Measurements from ENCODE around the gene ARMH1.

ARMH1 gene

DNA sequence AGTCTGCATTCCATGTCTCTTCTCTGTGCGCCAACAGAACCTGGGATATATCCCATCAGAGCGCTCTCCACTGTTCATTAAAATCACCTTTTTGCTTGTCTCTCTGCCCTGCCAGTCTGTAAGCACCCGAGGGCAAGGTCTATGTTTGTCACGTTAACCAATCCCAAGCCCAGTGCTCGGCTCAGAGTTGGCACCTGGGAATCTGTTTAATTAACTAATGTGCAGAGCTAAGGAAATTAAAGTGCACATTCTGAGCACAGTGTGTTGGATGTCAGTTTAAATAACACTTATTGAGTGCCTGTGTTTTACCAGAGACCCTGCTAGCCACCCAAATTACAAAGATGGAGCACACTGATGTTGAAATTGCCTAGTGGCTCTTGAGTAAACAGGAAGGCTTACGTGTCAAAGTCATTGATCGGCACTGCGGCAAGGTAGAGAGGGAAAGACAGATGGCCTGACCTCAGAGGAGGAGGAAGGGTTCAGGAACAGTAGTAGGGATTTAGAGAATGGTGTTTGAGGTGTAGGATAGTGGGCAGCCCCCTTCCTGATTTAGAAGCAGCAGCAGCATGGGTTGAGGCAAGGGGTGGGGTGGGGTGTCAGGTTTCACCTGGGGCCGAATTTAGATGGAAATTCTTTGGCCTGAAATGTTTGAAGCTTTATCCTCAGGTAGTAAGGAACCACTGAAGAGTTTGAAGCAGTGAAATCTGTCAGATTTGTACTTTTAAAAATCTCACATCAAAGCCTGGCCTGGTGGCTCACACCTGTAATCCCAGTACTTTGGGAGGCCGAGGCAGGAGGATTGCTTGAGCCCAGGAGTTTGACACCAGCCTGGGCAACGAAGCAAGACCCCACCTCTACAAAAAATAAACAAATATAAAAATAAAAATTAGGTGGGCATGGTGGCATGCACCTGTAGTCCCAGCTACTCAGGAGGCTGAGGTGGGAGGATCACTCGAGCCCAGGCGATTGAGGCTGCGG lies 7.7 kb downstream of the ARMH1 start:
- Histone ChIP-seq H3K9ac (no peak overlapping the region), H3K4me2 (no peak overlapping the region), H3K27me3 (no peaks in the 10 kb centered on the region)

DNA sequence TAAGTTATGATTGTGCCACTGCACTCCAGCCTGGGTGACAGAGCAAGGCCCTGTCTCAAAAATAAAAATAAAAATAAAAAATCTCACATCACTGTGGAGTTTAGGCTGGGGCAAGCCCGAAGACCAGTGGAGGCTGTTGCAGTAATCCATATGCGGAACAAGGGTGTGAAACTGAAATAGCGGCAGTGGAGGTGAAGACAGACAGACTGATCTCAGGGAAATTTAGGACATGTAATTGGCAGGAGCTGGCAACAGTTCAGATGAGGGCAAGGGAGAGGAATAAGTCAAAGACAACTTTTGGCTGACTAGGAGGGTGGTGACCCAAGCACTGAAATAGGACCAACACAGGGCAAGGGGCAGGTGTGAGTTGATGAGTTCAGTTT lies 8.4 kb downstream of the ARMH1 start:
- peaks cover 23 to 52% (median 34%) of the 10 kb centered on the region in 10 experiments for H3K4me1 ChIP-seq
- no peaks in the 10 kb centered on the region for H3K27me3 ChIP-seq
- no peaks in the 10 kb centered on the region for H3K36me3 ChIP-seq
- no peak overlapping the region for H3K9ac ChIP-seq
- no peak overlapping the region for H3K4me2 ChIP-seq
- TF ChIP-seq Cebpa-rat (IDR thresholded peaks at IDR 0.05) = no peak
- no peaks in the 10 kb centered on the region for H4K20me1 ChIP-seq
- H3K9me3 ChIP-seq (replicated peaks in 1 of 11) = no peaks in the 10 kb centered on the region
- H3K27ac ChIP-seq = no peak overlapping the region
- no peak overlapping the region for H3K4me3 ChIP-seq

More for the DNA sequence above, 7.7 kb downstream of the ARMH1 start:
- Histone ChIP-seq H4K20me1 (no peaks in the 10 kb centered on the region), H3K9me3 (replicated peaks in 1 of 11) (no peaks in the 10 kb centered on the region), H3K4me1 (peaks cover 29 to 59% (median 40%) of the 10 kb centered on the region in 10 experiments), H3K36me3 (no peaks in the 10 kb centered on the region), H3K27ac (no peak overlapping the region), H3K4me3 (no peak overlapping the region)
- TF ChIP-seq Cebpa-rat (IDR thresholded peaks at IDR 0.05) = no peak

DNA sequence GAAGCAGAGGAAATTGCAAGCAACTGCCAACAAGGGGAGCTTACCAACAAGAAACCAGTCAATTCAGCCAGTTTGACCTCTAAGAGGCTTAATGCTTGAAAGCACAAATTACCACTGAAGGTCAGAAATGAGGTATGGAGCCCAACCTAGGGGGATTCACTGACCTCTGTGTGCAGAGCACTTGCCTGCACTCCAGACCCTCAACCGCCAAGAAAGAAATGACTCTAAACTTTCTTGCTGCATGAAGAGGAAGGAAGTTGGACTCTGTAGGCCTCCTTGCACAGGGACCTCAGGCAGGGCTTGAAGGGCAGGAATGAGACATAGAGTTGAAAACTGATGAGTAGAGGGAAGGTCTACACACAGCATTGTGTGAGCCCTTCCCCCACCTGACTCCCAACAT lies 10.0 kb downstream of the ARMH1 start:
- Histone ChIP-seq H3K4me1 (peaks cover 23 to 35% (median 28%) of the 10 kb centered on the region in 10 experiments), H3K9ac (peak overlapping the region in 4 of 11 experiments; percentile 3 to 37 (median 10); a peak in 2 of 22 replicates), H3K36me3 (no peaks in the 10 kb centered on the region), H4K20me1 (no peaks in the 10 kb centered on the region), H3K9me3 (replicated peaks in 1 of 11) (no peaks in the 10 kb centered on the region), H3K27me3 (no peaks in the 10 kb centered on the region), H3K4me3 (no peak overlapping the region), H3K27ac (peak overlapping the region in 10 of 11 experiments; percentile 9 to 58 (median 32); a peak in 16 of 22 replicates), H3K4me2 (peak overlapping the region; percentile 55 to 80 (median 72))
- no peak for TF ChIP-seq Cebpa-rat (IDR thresholded peaks at IDR 0.05)

DNA sequence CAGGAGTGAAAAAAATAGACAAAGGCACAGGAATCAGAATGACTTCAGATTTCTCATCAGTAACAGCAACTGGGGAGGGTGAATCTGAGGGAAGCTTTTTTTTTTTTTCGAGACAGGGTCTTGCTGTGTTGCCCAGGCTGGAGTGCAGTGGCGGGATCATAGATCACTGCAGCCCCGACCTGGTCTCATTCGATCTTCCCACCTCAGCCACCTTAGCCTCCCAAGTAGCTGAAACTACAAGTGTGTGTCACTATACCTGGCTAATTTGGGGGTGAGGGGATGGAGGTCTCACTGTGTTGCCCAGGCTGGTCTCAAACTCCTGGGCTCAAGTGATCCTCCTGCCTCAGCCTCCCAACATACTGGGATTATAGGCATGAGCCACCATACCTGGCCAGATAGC lies 10.7 kb downstream of the ARMH1 start:
- no peaks in the 10 kb centered on the region for H4K20me1 ChIP-seq
- H3K9me3 ChIP-seq (replicated peaks in 1 of 11) = no peaks in the 10 kb centered on the region
- TF ChIP-seq Cebpa-rat (IDR thresholded peaks at IDR 0.05) = no peak
- H3K27ac ChIP-seq = peak overlapping the region in 10 of 11 experiments; percentile 9 to 58 (median 32); a peak in 12 of 22 replicates
- no peak overlapping the region for H3K9ac ChIP-seq
- no peaks in the 10 kb centered on the region for H3K36me3 ChIP-seq
- H3K4me1 ChIP-seq = peaks cover 23 to 31% (median 28%) of the 10 kb centered on the region in 10 experiments
- H3K4me3 ChIP-seq = no peak overlapping the region
- no peaks in the 10 kb centered on the region for H3K27me3 ChIP-seq
- peak overlapping the region; percentile 55 to 80 (median 72) for H3K4me2 ChIP-seq

DNA sequence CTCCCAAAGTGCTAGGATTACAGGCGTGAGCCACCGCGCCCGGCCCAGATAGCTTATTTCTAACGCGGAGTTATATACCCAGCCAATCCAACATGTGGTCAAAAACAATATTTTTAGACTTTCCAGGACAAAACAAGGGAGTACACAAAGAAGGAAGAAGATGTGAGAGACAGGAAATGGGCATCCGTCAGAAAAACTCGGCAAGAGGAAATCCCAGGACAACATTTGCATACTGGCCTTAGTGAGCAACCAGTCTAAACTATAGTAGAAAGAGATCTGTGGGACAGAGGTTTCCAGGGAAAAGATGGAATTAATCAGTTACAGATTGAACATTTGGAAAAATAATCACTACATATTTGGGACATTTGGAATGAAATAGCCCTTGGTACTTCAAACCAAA lies 11.4 kb downstream of the ARMH1 start:
- H3K4me2 ChIP-seq = peak overlapping the region in 9 of 11 experiments; percentile 15 to 79 (median 52); a peak in 14 of 22 replicates
- TF ChIP-seq Cebpa-rat (IDR thresholded peaks at IDR 0.05) = no peak
- no peaks in the 10 kb centered on the region for H3K9me3 ChIP-seq (replicated peaks in 1 of 11)
- no peaks in the 10 kb centered on the region for H4K20me1 ChIP-seq
- H3K4me1 ChIP-seq = peaks cover 23 to 31% (median 28%) of the 10 kb centered on the region in 10 experiments
- H3K36me3 ChIP-seq = no peaks in the 10 kb centered on the region
- H3K27me3 ChIP-seq = no peaks in the 10 kb centered on the region
- no peak overlapping the region for H3K9ac ChIP-seq
- H3K27ac ChIP-seq = no peak overlapping the region
- H3K4me3 ChIP-seq = no peak overlapping the region

DNA sequence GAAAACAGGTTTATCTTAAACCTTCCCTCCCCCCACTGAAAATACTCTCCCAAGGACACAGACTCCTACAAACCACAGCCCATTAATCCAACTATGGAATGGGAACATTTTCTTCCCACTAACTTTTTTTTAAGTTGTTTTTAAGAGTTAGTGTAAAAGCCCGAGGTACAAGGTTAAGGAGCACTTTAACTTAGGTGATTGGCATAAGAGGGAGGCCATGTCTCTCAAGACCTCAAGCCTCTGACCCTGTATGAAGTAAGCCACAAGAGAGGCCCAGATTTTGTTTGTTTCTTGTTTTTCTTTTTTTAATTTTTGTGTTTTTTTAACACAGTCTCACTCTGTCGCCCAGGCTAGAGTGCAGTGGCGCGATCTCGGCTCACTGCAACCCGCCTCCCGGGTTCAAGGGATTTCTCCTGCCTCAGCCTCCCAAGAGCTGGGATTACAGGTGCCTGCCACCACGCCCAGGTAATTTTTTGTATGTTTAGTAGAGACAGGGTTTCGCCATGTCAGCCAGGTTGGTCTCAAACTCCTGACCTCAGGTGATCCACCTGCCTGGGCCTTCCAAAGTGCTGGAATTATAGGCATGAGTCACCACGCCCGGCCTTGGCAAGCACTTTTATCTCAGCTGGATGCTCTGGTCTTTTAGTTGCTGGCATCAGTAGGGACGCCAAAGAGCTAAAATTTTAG lies 14.4 kb downstream of the ARMH1 start:
- Histone ChIP-seq H3K27me3 (no peaks in the 10 kb centered on the region), H4K20me1 (no peaks in the 10 kb centered on the region), H3K9ac (no peak overlapping the region), H3K9me3 (replicated peaks in 1 of 11) (no peaks in the 10 kb centered on the region), H3K4me1 (peaks cover 26 to 41% (median 35%) of the 10 kb centered on the region in 10 experiments), H3K27ac (no peak overlapping the region), H3K36me3 (no peaks in the 10 kb centered on the region), H3K4me3 (no peak overlapping the region), H3K4me2 (no peak overlapping the region)
- TF ChIP-seq Cebpa-rat (IDR thresholded peaks at IDR 0.05) = no peak

DNA sequence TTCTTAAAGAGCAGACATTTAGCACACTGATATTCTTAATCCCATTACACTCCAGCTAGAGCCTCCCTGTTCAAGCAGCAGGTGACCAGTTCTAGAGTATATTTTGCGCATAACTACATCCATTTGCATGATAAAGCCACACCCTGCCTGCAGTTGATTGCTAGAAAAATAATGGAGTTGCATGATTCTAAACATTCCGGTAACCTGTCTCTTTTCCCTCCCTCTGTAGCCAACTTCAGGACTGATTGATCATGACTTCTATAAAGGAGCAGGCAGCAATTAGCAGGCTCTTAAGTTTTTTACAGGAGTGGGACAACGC lies 14.9 kb downstream of the ARMH1 start:
- H3K4me2 ChIP-seq = no peak overlapping the region

DNA sequence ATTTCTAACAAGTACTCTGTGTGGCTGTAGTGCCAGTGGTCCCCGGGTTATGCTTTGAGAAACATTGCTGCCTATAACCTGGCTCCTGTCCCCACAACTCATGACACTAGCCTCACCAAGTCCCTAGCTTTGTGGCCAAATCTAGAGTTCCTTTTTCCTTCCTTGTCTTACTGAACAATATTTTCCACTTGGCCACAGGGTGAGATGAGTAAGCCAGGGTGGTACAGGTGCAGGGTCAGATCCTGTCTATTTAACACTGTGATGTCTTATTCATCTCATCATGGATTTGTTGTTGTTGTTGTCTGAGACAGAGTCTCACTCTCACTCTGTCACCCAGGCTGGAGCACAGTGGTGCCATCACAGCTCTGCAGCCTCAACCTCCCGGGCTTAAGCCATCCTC lies 18.6 kb downstream of the ARMH1 start:
- no peak overlapping the region for H3K27ac ChIP-seq
- no peaks in the 10 kb centered on the region for H4K20me1 ChIP-seq
- no peak for TF ChIP-seq Cebpa-rat (IDR thresholded peaks at IDR 0.05)
- no peak overlapping the region for H3K9ac ChIP-seq
- peak overlapping the region; percentile 4 to 59 (median 35); a peak in 17 of 22 replicates for H3K4me2 ChIP-seq
- H3K36me3 ChIP-seq = no peaks in the 10 kb centered on the region
- no peaks in the 10 kb centered on the region for H3K27me3 ChIP-seq
- H3K4me1 ChIP-seq = peaks cover 36 to 53% (median 48%) of the 10 kb centered on the region in 10 experiments
- no peaks in the 10 kb centered on the region for H3K9me3 ChIP-seq (replicated peaks in 1 of 11)
- no peak overlapping the region for H3K4me3 ChIP-seq

More for the DNA sequence above, 14.9 kb downstream of the ARMH1 start:
- no peak overlapping the region for H3K9ac ChIP-seq
- H3K27ac ChIP-seq = no peak overlapping the region
- no peak for TF ChIP-seq Cebpa-rat (IDR thresholded peaks at IDR 0.05)
- no peaks in the 10 kb centered on the region for H3K36me3 ChIP-seq
- no peaks in the 10 kb centered on the region for H3K27me3 ChIP-seq
- H4K20me1 ChIP-seq = no peaks in the 10 kb centered on the region
- H3K9me3 ChIP-seq (replicated peaks in 1 of 11) = no peaks in the 10 kb centered on the region
- H3K4me1 ChIP-seq = peaks cover 21 to 36% (median 31%) of the 10 kb centered on the region in 10 experiments
- H3K4me3 ChIP-seq = no peak overlapping the region

DNA sequence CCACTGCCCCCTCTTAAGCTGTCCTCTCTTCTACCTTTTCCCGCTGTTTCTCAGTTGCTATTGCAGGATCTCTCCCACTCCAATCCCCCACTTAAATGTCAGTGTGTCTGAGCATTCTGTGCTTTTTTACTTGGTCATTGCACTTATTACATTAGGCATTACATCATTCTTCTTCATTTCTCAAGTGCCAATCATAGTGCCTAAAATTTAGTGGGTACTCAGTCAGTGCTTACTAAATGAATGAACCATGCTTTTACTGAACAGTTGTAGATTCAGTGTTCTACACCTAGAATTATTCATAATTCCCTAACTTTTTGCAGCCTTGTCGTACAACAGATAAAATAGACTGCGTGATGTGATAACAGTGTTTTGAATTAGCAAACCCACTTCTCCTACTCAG lies 19.4 kb downstream of the ARMH1 start:
- no peak for TF ChIP-seq Cebpa-rat (IDR thresholded peaks at IDR 0.05)
- peaks cover 44 to 61% (median 56%) of the 10 kb centered on the region in 10 experiments for H3K4me1 ChIP-seq

More for the DNA sequence above, 19.4 kb downstream of the ARMH1 start:
- Histone ChIP-seq H3K4me3 (no peak overlapping the region), H3K27ac (no peak overlapping the region), H3K9ac (no peak overlapping the region), H4K20me1 (no peaks in the 10 kb centered on the region), H3K9me3 (replicated peaks in 1 of 11) (no peaks in the 10 kb centered on the region), H3K4me2 (peak overlapping the region in 3 of 11 experiments; percentile 30 to 46 (median 42); a peak in 5 of 22 replicates), H3K27me3 (no peaks in the 10 kb centered on the region), H3K36me3 (no peaks in the 10 kb centered on the region)

Data from BLaER1 treated with 17β-estradiol and CSF1 and Interleukin-3, amounts not matched to agents 10 nM and 100 nM (cell line).